Prostate gland (tissue), 2 donors: ENCODE measurements around the gene IQCF5.
"Not testable (repeated sequence)": the region's sequence is repeated elsewhere in the genome, so short reads cannot be mapped to it uniquely, and the experiment has no call there.

Experiments used
- CTCF ChIP-seq, 4 experiments: fragments of 200-600 bp in 2 of 4; fragments of 450-650 bp in 2 of 4; sonication (generic) in 2 of 4; IDR thresholded peaks; 1 replicate in 3 of 4; 2 replicates in 1 of 4; pipeline ENCODE4 v1.5.1; 2016 to 2019; ENCODE audit warnings: antibody characterized with exemption in 4 of 4, mild to moderate bottlenecking in 2 of 4, moderate library complexity in 2 of 4
- POLR2AphosphoS5 ChIP-seq: sonication (generic); formaldehyde crosslinking; IDR thresholded peaks from one replicate; pipeline ENCODE4 v1.6.1; 2017; ENCODE audit warnings: antibody characterized with exemption

GRCh38 chr3:51900043-51900442 lies 24.6 kb upstream of the IQCF5 start:
- not testable (repeated sequence) for TF ChIP-seq CTCF (IDR thresholded peaks at IDR 0.05); POLR2AphosphoS5
